Heart right ventricle (tissue), 16 donors: Measurements from ENCODE around the gene POTEG. TPM values are rescaled to one million over a fixed set of nuclear protein-coding genes. Genes with fewer than 3 reads are reported as not detected.
A peak's percentile ranks its signal among the peaks of the same experiment; 100 is the strongest.
"Not testable (repeated sequence)": the region's sequence is repeated elsewhere in the genome, so short reads cannot be mapped to it uniquely, and the experiment has no call there.

Source experiments
- ATAC-seq, 8 donors: fragments of 200-7000 bp; cut with Tn5 transposase; one replicate each; pipeline ENCODE4 v1.9.1; 2020; ENCODE audit warnings: mild to moderate bottlenecking in 8 of 8, moderate library complexity in 8 of 8, moderate number of reproducible peaks in 1 of 8
- DNase-seq, 2 donors: peaks; one replicate each; pipeline ENCODE4 v3.0.0-alpha.2; 2020
- H3K27ac ChIP-seq, 10 donors: fragments of 200-600 bp; sonication (generic) in 2 of 10; one replicate each; pipeline versions ENCODE4 v1.5.0 to v1.8.0; 2020 to 2022; ENCODE audit warnings: mild to moderate bottlenecking in 3 of 10
- H3K27me3 ChIP-seq, 7 donors: fragments of 200-600 bp; one replicate each; pipeline ENCODE4 v1.8.0; 2021 to 2022; ENCODE audit warnings: mild to moderate bottlenecking in 2 of 7
- H3K36me3 ChIP-seq, 9 donors: fragments of 200-600 bp; sonication (generic) in 1 of 9; one replicate each; pipeline versions ENCODE4 v1.5.0 to v1.8.0; 2020 to 2022; ENCODE audit warnings: mild to moderate bottlenecking in 2 of 9
- H3K4me1 ChIP-seq, 9 donors: fragments of 200-600 bp; sonication (generic) in 1 of 9; one replicate each; pipeline versions ENCODE4 v1.5.0 to v1.8.0; 2020 to 2022; ENCODE audit warnings: mild to moderate bottlenecking in 4 of 9
- H3K4me3 ChIP-seq, 10 donors: fragments of 200-600 bp; sonication (generic) in 2 of 10; one replicate each; pipeline versions ENCODE4 v1.5.0 to v1.8.0; 2020 to 2022; ENCODE audit warnings: mild to moderate bottlenecking in 7 of 10, moderate library complexity in 2 of 10
- H3K9me3 ChIP-seq, 11 donors: fragments of 200-600 bp in 10 of 11; sonication (generic) in 2 of 11; one replicate each; pipeline versions ENCODE4 v1.5.0 to v1.8.0; 2013 to 2022; ENCODE audit warnings: mild to moderate bottlenecking in 2 of 11, control low read depth in 1 of 11, moderate library complexity in 1 of 11
- WGBS, 2 donors: extraction: QIAGEN DNeasy Blood & Tissue Kit; methylation state at CpG; one replicate each; pipeline ENCODE4 v1.1.7; 2013; ENCODE audit warnings: inconsistent platforms in 1 of 2; 5-methylcytosine and 5-hydroxymethylcytosine counted together
- intact Hi-C, 10 donors: fragments of 100-400 bp; cut with DNase I; formaldehyde crosslinking; loops; one replicate each; pipeline versions ENCODE4 v1.11.1 to v1.14.2; 2022
- polyA plus RNA-seq, 2 donors: library from polyadenylated mRNA; stranded (reverse); fragments of 200-250 nt; gene quantifications; one replicate each; pipeline ENCODE4 v1.2.3, GENCODE V29; 2013
- total RNA-seq, 10 donors: library from RNA; stranded (reverse); fragmentation: NEBNext Ultra II Directional in 3 of 10; extraction: Animal tissue kit (Norgen Biotek cat#: 25700) in 3 of 10; gene quantifications; one replicate each; pipeline versions ENCODE4 v1.2.1 to v1.2.4, GENCODE V29; 2021 to 2023
- donor health status: Arrhythmogenic right ventricular cardiomyopathy.
- donor health status: ischemic (EF 13 %, LVEDD 7.1; RV severe dilation, severe dysfunction).
- donor health status: healthy with polysubstance abuse.
- donor health status: DM: no; HTN: yes; CAD: no.
- donor health status: DM: no; HTN: no; CAD: no.
- donor health status: ischemic (EF 25% LVEDD 6.9; RV normal size, moderate dysfunction).
- donor health status: ischemic (EF 25% LVEDD 5.7; RV mildly dilated, moderate dysfunction).
- donor health status: healthy.
- donor health status: DM: yes; HTN: yes; CAD: no.
- donor health status: Ischemic cardiomyopathy.
- donor health status: ischemic (EF 35%, LVEDD 5.7; RV mildly dilated, moderate dysfunction).
- donor health status: nonischemic (EF 11% LVEDD 7.7; RV severe dilation, severe dysfunction).
- donor health status: DM: yes; HTN: yes; CAD: no.
- donor health status: PGD.
- donor health status: ischemic (EF 29% LVEDD 5.4; RV normal size, mild dysfunction).
- donor health status: nonischemic (EF 23%, LVEDD 6.1; RV moderate dilation, normal function).

POTEG gene
- total and polyA plus RNA-seq, 12 donors, result not detected

DNA sequence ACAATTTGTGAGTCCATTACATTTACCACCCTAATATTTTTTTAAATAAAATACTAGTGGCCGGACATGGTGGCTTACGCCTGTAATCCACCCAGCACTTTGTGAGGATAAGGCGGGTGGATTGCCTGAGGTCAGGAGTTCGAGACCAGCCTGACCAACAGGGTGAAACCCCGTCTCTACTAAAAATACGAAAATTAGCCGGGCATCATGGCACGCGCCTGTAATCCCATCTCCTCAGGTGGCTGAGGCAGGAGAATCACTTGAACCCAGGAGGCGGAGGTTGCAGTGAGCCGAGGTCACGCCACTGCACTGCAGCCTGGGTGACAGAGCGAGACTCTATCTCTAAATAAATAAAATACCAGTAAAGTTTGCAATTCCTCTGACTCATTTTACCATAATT, 25.6 kb downstream of the POTEG start:
- H3K27ac ChIP-seq, ATAC-seq: not testable (repeated sequence)

GRCh38 chr14:19402097-19402496, 32.0 kb downstream of the POTEG start:
- DNase-seq, H3K4me1 ChIP-seq, ATAC-seq, H3K27me3 ChIP-seq, H3K4me3 ChIP-seq, intact Hi-C loops, H3K9me3 ChIP-seq, H3K36me3 ChIP-seq, H3K27ac ChIP-seq: not testable (repeated sequence)
- 80 to 83% methylated on average over 9 of the region's 18 CpGs for WGBS, 2 donors

More for the DNA sequence above, 25.6 kb downstream of the POTEG start:
- H3K27me3 ChIP-seq, DNase-seq, H3K4me3 ChIP-seq, H3K4me1 ChIP-seq, H3K9me3 ChIP-seq, H3K36me3 ChIP-seq, intact Hi-C loops: not testable (repeated sequence)
- 69 to 80% methylated on average over 8 of the region's 13 CpGs for WGBS, 2 donors

- H3K36me3 ChIP-seq, DNase-seq, H3K27ac ChIP-seq, H3K4me1 ChIP-seq, H3K4me3 ChIP-seq, H3K27me3 ChIP-seq, intact Hi-C loops, H3K9me3 ChIP-seq: not testable (repeated sequence)
- ATAC-seq, result peak in 4 of 8 donors; percentile 9 to 37 (median 18)
- WGBS, 2 donors, result 84 to 87% methylated on average over 4 to 5 of the region's 12 CpGs
Observed at GRCh38 chr14:19394727-19395126, 39.4 kb downstream of the POTEG start.

GRCh38 chr14:19390230-19390629, 43.9 kb downstream of the POTEG start:
- H3K4me1 ChIP-seq, ATAC-seq, H3K27ac ChIP-seq, DNase-seq, H3K36me3 ChIP-seq, H3K27me3 ChIP-seq, H3K4me3 ChIP-seq, intact Hi-C loops: not testable (repeated sequence)
- peaks cover 0 to 10% (median 0%) of the 10 kb centered on the region in 11 donors for H3K9me3 ChIP-seq
- WGBS, 2 donors, result 82 to 85% methylated on average over 10 of the region's 10 CpGs

- peaks cover 0 to 10% (median 0%) of the 10 kb centered on the region in 11 donors for H3K9me3 ChIP-seq
- H3K27me3 ChIP-seq, H3K4me3 ChIP-seq, intact Hi-C loops, H3K36me3 ChIP-seq, H3K27ac ChIP-seq, ATAC-seq, DNase-seq, H3K4me1 ChIP-seq: not testable (repeated sequence)
- 60 to 64% methylated on average over 3 of the region's 4 CpGs for WGBS, 2 donors
Observed at GRCh38 chr14:19388741-19389140, 45.4 kb downstream of the POTEG start.

DNA sequence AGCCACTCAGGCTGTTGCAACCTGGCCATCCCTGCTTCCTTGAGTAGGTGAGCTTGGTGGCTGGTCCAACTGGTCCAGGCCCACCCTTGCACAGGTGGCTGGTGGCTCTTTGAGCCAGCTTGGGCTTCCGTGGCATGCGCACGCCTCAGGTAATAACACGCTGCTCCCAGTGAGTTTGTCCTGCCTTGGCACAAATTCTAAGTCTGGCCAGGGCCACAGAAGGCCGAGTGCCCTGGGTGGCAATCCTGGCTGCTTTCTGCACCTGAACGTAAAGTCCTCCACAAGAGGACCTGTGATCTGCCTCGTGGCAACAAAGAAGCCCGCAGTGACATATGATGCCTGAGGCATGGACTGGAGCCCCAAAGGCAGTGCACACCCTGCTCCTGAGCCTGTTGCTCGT, 47.1 kb downstream of the POTEG start:
- H3K27me3 ChIP-seq, ATAC-seq, H3K4me3 ChIP-seq, H3K36me3 ChIP-seq, H3K27ac ChIP-seq, H3K4me1 ChIP-seq, H3K9me3 ChIP-seq, intact Hi-C loops, DNase-seq: not testable (repeated sequence)
- WGBS, 2 donors, result 71 to 72% methylated on average over 9 of the region's 9 CpGs

DNA sequence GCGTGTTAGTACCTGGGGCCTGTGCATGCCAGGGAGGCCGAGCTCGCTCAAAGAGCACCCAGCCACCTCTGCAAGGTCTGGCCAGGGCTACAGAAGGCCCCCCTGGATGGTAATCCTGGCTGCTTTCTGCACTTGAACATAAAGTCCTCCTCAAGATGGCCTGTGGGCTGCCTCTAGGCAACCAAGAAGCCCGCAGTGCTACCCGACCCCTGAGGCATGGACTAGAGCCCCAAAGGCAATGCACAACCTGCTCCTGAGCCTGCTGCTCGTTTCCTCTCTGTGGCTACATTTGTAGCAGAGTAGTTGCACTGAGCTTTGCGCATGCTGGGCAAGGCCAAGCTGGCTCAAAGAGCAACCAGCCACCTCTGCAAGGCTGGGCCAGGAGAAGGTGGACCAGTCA, 47.8 kb downstream of the POTEG start:
- H3K36me3 ChIP-seq, H3K27me3 ChIP-seq, ATAC-seq, DNase-seq, H3K4me1 ChIP-seq, H3K9me3 ChIP-seq, intact Hi-C loops, H3K4me3 ChIP-seq, H3K27ac ChIP-seq: not testable (repeated sequence)
- WGBS, 2 donors, result 54 to 57% methylated on average over 3 of the region's 7 CpGs

DNA sequence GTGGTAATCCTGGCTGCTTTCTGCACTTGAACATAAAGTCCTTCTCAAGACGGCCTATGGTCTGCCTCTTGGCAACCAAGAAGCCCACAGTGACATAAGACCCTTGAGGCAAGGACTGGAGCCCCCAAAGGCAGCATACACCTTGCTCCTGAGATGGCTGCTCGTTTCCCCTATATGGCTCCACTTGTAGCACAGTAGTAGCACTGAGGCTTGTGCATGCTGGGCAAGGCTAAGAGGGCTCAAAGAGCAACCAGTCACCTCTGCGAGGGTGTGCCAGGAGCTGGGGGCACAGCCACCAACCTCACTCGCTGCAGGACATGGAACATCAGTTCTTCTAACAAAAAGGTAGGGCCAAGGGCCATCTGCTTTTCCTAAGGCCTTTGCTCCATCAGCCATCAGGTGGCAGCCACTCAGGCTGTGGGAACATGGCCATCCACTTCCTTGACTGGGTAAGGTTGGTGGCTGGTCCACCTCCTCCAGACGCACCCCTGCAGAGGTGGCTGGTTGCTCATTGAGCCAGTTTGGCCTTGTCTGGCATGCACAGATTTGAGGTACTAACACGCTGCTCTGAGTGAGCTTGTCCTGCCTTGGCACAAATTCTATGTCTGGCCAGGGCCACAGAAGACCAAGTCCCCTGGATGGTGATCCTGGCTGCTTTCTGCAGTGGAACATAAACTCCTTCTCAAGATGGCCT, 49.9 kb downstream of the POTEG start:
- DNase-seq, H3K4me1 ChIP-seq, H3K4me3 ChIP-seq, H3K9me3 ChIP-seq, H3K27me3 ChIP-seq, H3K27ac ChIP-seq, H3K36me3 ChIP-seq, intact Hi-C loops: not testable (repeated sequence)
- 31 to 35% methylated on average over 2 to 3 of the region's 6 CpGs for WGBS, 2 donors
- ATAC-seq, result peak in 1 of 8 donors; percentile 25

DNA sequence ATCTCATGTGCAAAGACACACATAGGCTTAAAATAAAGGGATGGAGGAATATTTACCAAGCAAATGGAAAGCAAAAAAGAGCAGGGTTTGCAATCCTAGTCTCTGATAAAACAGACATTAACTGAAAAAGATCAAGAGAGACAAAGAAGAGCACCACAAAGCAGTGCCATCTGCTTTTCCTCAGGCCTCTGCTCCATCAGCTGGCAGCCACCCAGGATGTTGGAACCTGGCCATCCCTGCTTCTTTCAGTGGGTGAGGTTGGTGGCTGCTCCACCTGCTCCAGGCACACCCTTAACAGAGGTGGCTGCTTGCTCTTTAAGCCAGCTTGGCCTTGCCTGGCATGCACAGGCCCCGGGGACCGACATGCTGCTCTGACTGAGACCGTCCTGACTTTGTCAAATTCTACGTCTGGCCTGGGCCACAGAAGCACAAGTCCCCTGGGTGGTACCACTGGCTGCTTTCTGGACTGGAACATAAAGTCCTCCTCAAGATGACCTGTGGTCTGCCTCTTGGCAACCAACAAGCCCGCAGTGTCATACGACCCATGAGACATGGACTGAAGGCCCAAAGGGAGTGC, 51.0 kb downstream of the POTEG start:
- ATAC-seq, H3K9me3 ChIP-seq, H3K36me3 ChIP-seq, DNase-seq, H3K27ac ChIP-seq, H3K4me1 ChIP-seq, intact Hi-C loops, H3K4me3 ChIP-seq, H3K27me3 ChIP-seq: not testable (repeated sequence)
- no CpG with 5 or more reads among the region's 6 CpGs for WGBS, 2 donors

DNA sequence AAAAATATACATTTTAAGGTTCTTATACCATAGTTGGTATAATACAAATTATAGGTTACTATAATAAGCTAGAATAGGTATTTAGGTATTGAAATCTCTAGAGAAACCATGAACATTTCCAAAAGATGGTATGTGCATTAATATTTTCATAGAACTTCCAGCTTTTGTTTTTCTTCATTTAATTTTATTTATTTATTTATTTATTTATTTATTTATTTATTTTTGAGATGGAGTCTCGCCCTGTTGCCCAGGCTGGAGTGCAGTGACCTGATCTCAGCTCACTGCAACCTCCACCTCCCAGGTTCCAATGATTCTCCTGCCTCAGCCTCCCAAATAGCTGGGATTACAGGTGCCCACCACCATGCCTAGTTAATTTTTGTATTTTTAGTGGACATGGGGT, 54.0 kb downstream of the POTEG start:
- intact Hi-C loops, result not testable (repeated sequence)

GRCh38 chr14:19374451-19374903, 59.7 kb downstream of the POTEG start:
- intact Hi-C loops, DNase-seq, H3K4me1 ChIP-seq, H3K4me3 ChIP-seq, H3K27ac ChIP-seq, H3K36me3 ChIP-seq: not testable (repeated sequence)
- peak in 4 of 8 donors; percentile 22 to 52 (median 30) for ATAC-seq
- H3K9me3 ChIP-seq, result peaks cover 0 to 12% (median 0%) of the 10 kb centered on the region in 11 donors
- WGBS, 2 donors, result 85 to 86% methylated on average over 13 of the region's 13 CpGs
- H3K27me3 ChIP-seq, result peaks cover 0 to 11% (median 0%) of the 10 kb centered on the region in 7 donors

More for the DNA sequence above, 54.0 kb downstream of the POTEG start:
- H3K36me3 ChIP-seq, ATAC-seq, H3K27ac ChIP-seq, H3K9me3 ChIP-seq, DNase-seq, H3K27me3 ChIP-seq, H3K4me1 ChIP-seq, H3K4me3 ChIP-seq: not testable (repeated sequence)
- 27 to 34% methylated on average over 1 of the region's 1 CpG for WGBS, 2 donors
